Aorta (tissue), 5 donors: ENCODE results near the gene FGF4. TPM values are rescaled to one million over a fixed set of nuclear protein-coding genes. Genes with fewer than 3 reads are reported as not detected.
"Not testable (repeated sequence)": the region's sequence is repeated elsewhere in the genome, so short reads cannot be mapped to it uniquely, and the experiment has no call there.

ENCODE experiments used
- ATAC-seq: fragments of 200-7000 bp; cut with Tn5 transposase; one replicate; pipeline ENCODE4 v1.9.1; 2022; ENCODE audit warnings: moderate library complexity; ENCODE audit not compliant: low FRiP score
- DNase-seq, 2 donors: peaks; one replicate each; pipeline ENCODE4 v3.0.0-alpha.2; 2020
- H3K27ac ChIP-seq, 2 donors: one replicate each; pipeline ENCODE4 v1.5.1; 2013; ENCODE audit warnings: low read length in 2 of 2, mild to moderate bottlenecking in 2 of 2, moderate library complexity in 2 of 2, control low read depth in 1 of 2, inconsistent platforms in 1 of 2, low read depth in 1 of 2
- H3K27me3 ChIP-seq, 2 donors: one replicate each; pipeline ENCODE4 v1.6.1; 2013; ENCODE audit warnings: control low read depth in 1 of 2, low read length in 1 of 2, mild to moderate bottlenecking in 1 of 2, moderate library complexity in 1 of 2; ENCODE audit not compliant: insufficient read depth in 2 of 2, control insufficient read depth in 1 of 2
- H3K36me3 ChIP-seq, 2 donors: one replicate each; pipeline ENCODE4 v1.6.1; 2013; ENCODE audit warnings: control low read depth in 1 of 2, low read length in 1 of 2, mild to moderate bottlenecking in 1 of 2; ENCODE audit not compliant: insufficient read depth in 2 of 2, control insufficient read depth in 1 of 2
- H3K4me1 ChIP-seq, 2 donors: one replicate each; pipeline ENCODE4 v1.6.1; 2013; ENCODE audit warnings: low read length in 2 of 2, control low read depth in 1 of 2, mild to moderate bottlenecking in 1 of 2, moderate library complexity in 1 of 2; ENCODE audit not compliant: insufficient read depth in 2 of 2, control insufficient read depth in 1 of 2
- H3K4me3 ChIP-seq, 2 donors: one replicate each; pipeline ENCODE4 v1.5.1; 2013; ENCODE audit warnings: low read length in 2 of 2, control low read depth in 1 of 2, mild to moderate bottlenecking in 1 of 2
- H3K9me3 ChIP-seq: one replicate; pipeline ENCODE4 v1.6.1; 2013; ENCODE audit warnings: mild to moderate bottlenecking, low read length; ENCODE audit not compliant: control insufficient read depth
- WGBS, 2 donors: extraction: QIAGEN DNeasy Blood & Tissue Kit; methylation state at CpG; one replicate each; pipeline ENCODE4 v1.1.7; 2013; 5-methylcytosine and 5-hydroxymethylcytosine counted together
- intact Hi-C, 2 donors: fragments of 100-400 bp; cut with DNase I; formaldehyde crosslinking; loops; one replicate each; pipeline versions ENCODE4 v1.14.2 to v1.15.0; 2022
- polyA plus RNA-seq, 2 donors: library from polyadenylated mRNA; stranded (reverse); fragments of 200-250 nt; gene quantifications; one replicate each; pipeline ENCODE4 v1.2.3, GENCODE V29; 2013
- total RNA-seq, 2 donors: library from RNA; stranded (reverse); fragmentation: NEBNext Ultra II Directional; extraction: Animal tissue kit (Norgen Biotek cat#: 25700); gene quantifications; one replicate each; pipeline ENCODE4 v1.2.1, GENCODE V29; 2021
- donor health status: healthy with polysubstance abuse.
- donor health status: Bipolar disorder and iron deficiency.
- donor health status: DM: no; HTN: no; CAD: no.
- donor health status: DM: no; HTN: no; CAD: no.
- donor health status: DM: yes; HTN: yes; CAD: no.

FGF4 gene
- total and polyA plus RNA-seq, 4 donors, result 0.13 TPM; not detected in 3

- ATAC-seq, H3K27ac ChIP-seq, DNase-seq, H3K27me3 ChIP-seq, H3K36me3 ChIP-seq, H3K4me1 ChIP-seq, intact Hi-C loops, H3K4me3 ChIP-seq: not testable (repeated sequence)
- 96 to 98% methylated on average over 7 of the region's 7 CpGs for WGBS, 2 donors
- H3K9me3 ChIP-seq, result peaks cover 10% of the 10 kb centered on the region
Observed at GRCh38 chr11:69764918-69765317, 10.2 kb downstream of the FGF4 start.

GRCh38 chr11:69760319-69760718, 14.8 kb downstream of the FGF4 start:
- Histone ChIP-seq H3K27me3 (no peaks in the 10 kb centered on the region), H3K9me3 (peaks cover 14% of the 10 kb centered on the region), H3K36me3 (no peaks in the 10 kb centered on the region), H3K27ac (no peak overlapping the region), H3K4me3 (no peak overlapping the region), H3K4me1 (no peaks in the 10 kb centered on the region)
- 56 to 57% methylated on average over 4 of the region's 4 CpGs for WGBS, 2 donors
- no peak for ATAC-seq
- intact Hi-C loops, result no loop called here
- DNase-seq, result no peak

- Histone ChIP-seq H3K9me3 (no peaks in the 10 kb centered on the region), H3K4me3 (no peak overlapping the region), H3K27ac (no peak overlapping the region), H3K27me3 (no peaks in the 10 kb centered on the region), H3K36me3 (no peaks in the 10 kb centered on the region), H3K4me1 (no peaks in the 10 kb centered on the region)
- intact Hi-C loops, result no loop called here
- no peak for ATAC-seq
- 38 to 49% methylated on average over 4 of the region's 4 CpGs for WGBS, 2 donors
- no peak for DNase-seq
Observed at GRCh38 chr11:69752890-69753289, 22.3 kb downstream of the FGF4 start.

- Histone ChIP-seq H3K27me3 (no peaks in the 10 kb centered on the region), H3K4me1 (no peaks in the 10 kb centered on the region), H3K9me3 (no peaks in the 10 kb centered on the region), H3K27ac (no peak overlapping the region), H3K36me3 (no peaks in the 10 kb centered on the region), H3K4me3 (no peak overlapping the region)
- no peak for DNase-seq
- intact Hi-C loops, result no loop called here
- ATAC-seq, result no peak
- WGBS, 2 donors, result 80 to 89% methylated on average over 11 of the region's 11 CpGs
Observed at GRCh38 chr11:69750875-69751597, 24.1 kb downstream of the FGF4 start.

DNA sequence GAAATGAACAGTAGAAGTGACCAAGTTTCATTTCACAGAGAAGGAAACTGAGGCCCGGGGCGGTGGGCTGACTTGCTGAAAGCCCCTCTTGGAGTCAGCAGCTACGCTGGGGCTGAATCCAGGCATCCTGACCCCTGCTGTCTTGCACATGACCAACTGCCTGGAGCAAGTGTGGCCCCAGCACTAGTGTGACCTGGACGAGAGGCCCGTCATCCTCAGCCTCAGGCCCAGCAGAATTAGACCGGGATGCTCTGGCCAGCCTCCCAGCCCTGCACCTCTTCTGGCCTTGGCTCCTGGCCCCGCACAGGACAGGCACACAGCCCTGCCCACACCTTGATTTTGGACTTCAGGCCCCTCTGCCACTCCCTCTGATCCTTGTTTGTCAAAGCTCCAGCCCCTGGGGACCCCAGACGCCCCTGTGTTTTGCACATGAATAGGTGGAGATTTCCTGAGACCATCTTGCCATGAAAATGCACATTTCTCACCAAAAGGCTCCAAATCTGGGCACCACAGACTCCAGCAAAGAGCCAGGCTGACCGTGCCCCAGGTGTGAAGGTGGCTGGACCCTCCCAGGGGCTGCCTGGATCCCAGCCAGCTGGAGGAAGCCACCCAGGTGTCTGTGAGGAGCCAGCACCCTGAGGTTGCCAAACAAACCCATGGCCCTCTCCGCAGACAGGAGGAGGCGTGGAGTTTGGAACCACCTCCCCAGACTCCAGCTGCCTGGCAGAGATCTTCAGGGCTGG, 24.9 kb downstream of the FGF4 start:
- intact Hi-C loops, result no loop called here
- no peaks in the 10 kb centered on the region for H3K27me3 ChIP-seq

GRCh38 chr11:69748637-69749036, 26.5 kb downstream of the FGF4 start:
- intact Hi-C loops, result no loop called here
- H3K27me3 ChIP-seq, result no peaks in the 10 kb centered on the region

More for the DNA sequence above, 24.9 kb downstream of the FGF4 start:
- no peak for DNase-seq
- 79 to 82% methylated on average over 8 to 11 of the region's 11 CpGs for WGBS, 2 donors
- H3K4me1 ChIP-seq, result no peaks in the 10 kb centered on the region
- H3K9me3 ChIP-seq, result no peaks in the 10 kb centered on the region
- no peak overlapping the region for H3K4me3 ChIP-seq
- H3K27ac ChIP-seq, result no peak overlapping the region
- H3K36me3 ChIP-seq, result no peaks in the 10 kb centered on the region
- ATAC-seq, result no peak

GRCh38 chr11:69746752-69747742, 28.1 kb downstream of the FGF4 start:
- Histone ChIP-seq H3K4me1 (no peaks in the 10 kb centered on the region), H3K27me3 (no peaks in the 10 kb centered on the region), H3K9me3 (no peaks in the 10 kb centered on the region), H3K4me3 (no peak overlapping the region), H3K36me3 (no peaks in the 10 kb centered on the region), H3K27ac (no peak overlapping the region)
- DNase-seq, result no peak
- ATAC-seq, result no peak
- intact Hi-C loops, result no loop called here
- 58 to 64% methylated on average over 28 to 29 of the region's 29 CpGs for WGBS, 2 donors

More at GRCh38 chr11:69748637-69749036, 26.5 kb downstream of the FGF4 start:
- DNase-seq, result no peak
- Histone ChIP-seq H3K4me1 (no peaks in the 10 kb centered on the region), H3K36me3 (no peaks in the 10 kb centered on the region), H3K9me3 (no peaks in the 10 kb centered on the region), H3K27ac (no peak overlapping the region), H3K4me3 (no peak overlapping the region)
- 85 to 87% methylated on average over 11 of the region's 11 CpGs for WGBS, 2 donors
- ATAC-seq, result no peak

DNA sequence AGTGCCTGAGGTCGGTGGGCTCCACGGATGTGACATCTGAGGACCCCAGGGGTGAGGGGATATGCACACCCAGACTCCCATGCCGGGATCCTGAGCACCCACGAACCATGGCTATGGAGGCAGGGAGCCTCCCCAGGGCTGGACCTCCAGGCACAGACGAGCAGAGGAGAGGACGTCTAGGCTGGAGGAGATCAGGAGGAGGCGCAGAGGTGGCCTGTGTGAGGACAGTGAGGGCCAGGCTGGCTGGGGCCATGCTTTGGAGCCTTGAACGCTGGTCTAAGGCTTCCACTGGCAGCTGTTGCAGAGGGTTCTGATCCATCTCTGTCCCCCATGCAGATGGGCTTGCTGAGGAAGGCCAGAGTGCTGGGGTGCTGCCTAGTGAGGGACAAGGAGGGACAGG, 29.0 kb downstream of the FGF4 start:
- Histone ChIP-seq H3K4me1 (no peaks in the 10 kb centered on the region), H3K27me3 (no peaks in the 10 kb centered on the region), H3K36me3 (no peaks in the 10 kb centered on the region), H3K9me3 (no peaks in the 10 kb centered on the region), H3K4me3 (no peak overlapping the region), H3K27ac (no peak overlapping the region)
- WGBS, 2 donors, result 79 to 85% methylated on average over 7 to 8 of the region's 8 CpGs
- intact Hi-C loops, result no loop called here
- DNase-seq, result no peak
- no peak for ATAC-seq
